Measurements from ENCODE around the gene IFT27.
"Not testable (repeated sequence)": the region's sequence is repeated elsewhere in the genome, so short reads cannot be mapped to it uniquely, and the experiment has no call there.

Gene IFT27

DNA sequence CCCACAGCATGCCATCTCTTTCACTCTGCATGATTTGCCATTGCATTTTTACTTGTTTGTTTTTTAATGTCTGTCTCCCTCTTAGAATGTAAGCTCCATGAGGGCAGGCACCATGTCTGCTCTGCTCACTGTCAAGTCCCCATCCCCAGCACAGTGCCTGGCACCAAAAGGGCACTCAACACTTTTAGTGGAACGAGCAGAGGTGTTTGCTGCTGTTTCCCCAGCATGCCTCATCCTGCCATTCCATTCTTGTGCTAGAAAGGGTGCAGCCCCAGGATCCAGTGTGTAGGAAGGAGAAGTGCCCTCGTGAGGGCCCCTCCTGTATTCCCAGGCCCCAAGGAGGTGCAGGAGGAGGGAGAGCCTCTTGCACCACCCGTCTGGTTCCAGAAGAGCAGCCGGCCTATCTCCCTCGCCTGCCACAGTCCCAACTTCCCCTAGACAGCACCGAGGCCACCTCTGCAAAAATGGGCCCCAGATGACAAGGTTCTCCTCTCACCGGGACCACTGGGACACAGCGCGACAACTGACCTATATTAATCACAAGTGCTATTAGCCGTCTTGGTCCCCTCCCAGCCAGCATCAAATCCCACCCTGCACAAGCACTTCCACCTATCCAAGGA is 39.1 kb downstream of the IFT27 start:
- H3K4me3 ChIP-seq (ENCODE audit: low read depth, low read length) = no peak overlapping the region
- in situ Hi-C loops (cut with HindIII; ENCODE audit: low sequenced_read_pairs) = no loop called here
- no peak for TF ChIP-seq CTCF (IDR thresholded peaks at IDR 0.05; ENCODE audit: low read depth, low read length)
- no peak for DNase-seq (ENCODE audit: low read depth, low spot score)

GRCh38 chr22:36734171-36735058 is 41.5 kb downstream of the IFT27 start:
- DNase-seq (ENCODE audit: low read depth, low spot score) = peak; percentile 26
- in situ Hi-C loops (cut with HindIII; ENCODE audit: low sequenced_read_pairs) = no loop called here
- no peak overlapping the region for H3K4me3 ChIP-seq (ENCODE audit: low read depth, low read length)
- no peak for TF ChIP-seq CTCF (IDR thresholded peaks at IDR 0.05; ENCODE audit: low read depth, low read length)

- TF ChIP-seq CTCF (IDR thresholded peaks at IDR 0.05; ENCODE audit: low read depth, low read length) = no peak
- in situ Hi-C loops (cut with HindIII; ENCODE audit: low sequenced_read_pairs) = no loop called here
- DNase-seq (ENCODE audit: low read depth, low spot score) = no peak
- H3K4me3 ChIP-seq (ENCODE audit: low read depth, low read length) = no peak overlapping the region
Measured at GRCh38 chr22:36733271-36733670, 42.6 kb downstream of the IFT27 start.

- in situ Hi-C loops (cut with HindIII; ENCODE audit: low sequenced_read_pairs) = no loop called here
- no peak overlapping the region for H3K4me3 ChIP-seq (ENCODE audit: low read depth, low read length)
- DNase-seq (ENCODE audit: low read depth, low spot score) = no peak
- no peak for TF ChIP-seq CTCF (IDR thresholded peaks at IDR 0.05; ENCODE audit: low read depth, low read length)
Measured at GRCh38 chr22:36732609-36733008, 43.3 kb downstream of the IFT27 start.

- no peak overlapping the region for H3K4me3 ChIP-seq (ENCODE audit: low read depth, low read length)
- in situ Hi-C loops (cut with HindIII; ENCODE audit: low sequenced_read_pairs) = no loop called here
- no peak for TF ChIP-seq CTCF (IDR thresholded peaks at IDR 0.05; ENCODE audit: low read depth, low read length)
- no peak for DNase-seq (ENCODE audit: low read depth, low spot score)
Measured at GRCh38 chr22:36731916-36732315, 44.0 kb downstream of the IFT27 start.

DNA sequence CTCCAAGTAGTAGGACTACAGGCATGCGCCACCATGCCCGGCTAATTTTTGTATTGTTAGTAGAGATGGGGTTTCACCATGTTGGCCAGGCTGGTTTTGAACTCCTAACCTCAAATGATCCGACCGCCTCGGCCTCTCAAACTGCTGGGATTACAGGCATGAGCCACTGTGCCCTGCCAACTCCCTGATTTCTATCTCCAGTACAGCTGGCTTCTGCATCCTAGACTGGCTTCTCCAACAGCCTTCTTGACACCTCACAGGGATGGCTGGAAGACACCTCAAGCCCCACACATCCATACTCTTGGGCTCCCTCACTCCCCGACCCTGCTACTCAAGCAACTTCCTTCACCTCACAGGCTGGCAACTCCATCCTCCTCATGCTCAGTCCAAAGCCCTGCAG is 44.6 kb downstream of the IFT27 start:
- H3K4me3 ChIP-seq (ENCODE audit: low read depth, low read length); in situ Hi-C loops (cut with HindIII; ENCODE audit: low sequenced_read_pairs): not testable (repeated sequence)

More for the DNA sequence above, 44.6 kb downstream of the IFT27 start:
- DNase-seq (ENCODE audit: low read depth, low spot score) = not testable (repeated sequence)
